Effector memory CD4-positive, alpha-beta T cell (primary cell): Measurements from ENCODE around the gene FAM32A.

Experiments used
- DNase-seq, 3 donors: peaks; one replicate each; pipeline ENCODE4 v3.0.0-alpha.2; 2020
- H3K27ac ChIP-seq: 2 replicates; pipeline ENCODE4 v1.7.0; 2013; ENCODE audit warnings: mild to moderate bottlenecking, low read length, moderate library complexity; ENCODE audit not compliant: insufficient read depth, poor library complexity, severe bottlenecking
- H3K27me3 ChIP-seq: replicated peaks from 2 replicates; pipeline ENCODE4 v1.7.0; 2013; ENCODE audit warnings: mild to moderate bottlenecking, low read length; ENCODE audit not compliant: insufficient read depth, control insufficient read depth, poor library complexity, severe bottlenecking
- H3K36me3 ChIP-seq: 2 replicates; pipeline ENCODE4 v1.7.0; 2013; ENCODE audit warnings: mild to moderate bottlenecking, low read length, moderate library complexity; ENCODE audit not compliant: control insufficient read depth, insufficient read depth
- H3K4me1 ChIP-seq: 2 replicates; pipeline ENCODE4 v1.7.0; 2013; ENCODE audit warnings: low read length, mild to moderate bottlenecking; ENCODE audit not compliant: control insufficient read depth, insufficient read depth, poor library complexity, severe bottlenecking
- H3K4me3 ChIP-seq: 2 replicates; pipeline ENCODE4 v1.7.0; 2013; ENCODE audit warnings: low read length, low read depth, mild to moderate bottlenecking; ENCODE audit not compliant: insufficient read depth, poor library complexity, severe bottlenecking
- H3K9me3 ChIP-seq: 2 replicates; pipeline ENCODE4 v1.7.0; 2013; ENCODE audit warnings: mild to moderate bottlenecking, low read length, moderate library complexity; ENCODE audit not compliant: control insufficient read depth

The FAM32A gene

GRCh38 chr19:16207490-16208025 is 22.3 kb downstream of the FAM32A start:
- H3K27ac ChIP-seq = no peak overlapping the region
- H3K27me3 ChIP-seq = no peaks in the 10 kb centered on the region
- H3K36me3 ChIP-seq = peaks cover 61% of the 10 kb centered on the region
- no peak for DNase-seq
- H3K4me1 ChIP-seq = peaks cover 2% of the 10 kb centered on the region
- H3K9me3 ChIP-seq = no peaks in the 10 kb centered on the region
- H3K4me3 ChIP-seq = no peak overlapping the region

GRCh38 chr19:16208064-16208759 is 23.0 kb downstream of the FAM32A start:
- Histone ChIP-seq H3K27me3 (no peaks in the 10 kb centered on the region), H3K9me3 (no peaks in the 10 kb centered on the region), H3K4me1 (peaks cover 2% of the 10 kb centered on the region), H3K27ac (no peak overlapping the region), H3K4me3 (no peak overlapping the region), H3K36me3 (peaks cover 54% of the 10 kb centered on the region)
- no peak for DNase-seq

- no peaks in the 10 kb centered on the region for H3K9me3 ChIP-seq
- peaks cover 46% of the 10 kb centered on the region for H3K36me3 ChIP-seq
- no peak overlapping the region for H3K27ac ChIP-seq
- H3K4me3 ChIP-seq = no peak overlapping the region
- DNase-seq = no peak
- peaks cover 2% of the 10 kb centered on the region for H3K4me1 ChIP-seq
- no peaks in the 10 kb centered on the region for H3K27me3 ChIP-seq
These were observed 23.8 kb downstream of the FAM32A start for GRCh38 chr19:16208847-16209665.

- Histone ChIP-seq H3K27ac (no peak overlapping the region), H3K4me1 (peaks cover 2% of the 10 kb centered on the region), H3K9me3 (no peaks in the 10 kb centered on the region), H3K4me3 (no peak overlapping the region), H3K27me3 (no peaks in the 10 kb centered on the region), H3K36me3 (peaks cover 39% of the 10 kb centered on the region)
- DNase-seq = no peak
These were observed 25.0 kb downstream of the FAM32A start for GRCh38 chr19:16210168-16210567.

- Histone ChIP-seq H3K27me3 (no peaks in the 10 kb centered on the region), H3K9me3 (no peaks in the 10 kb centered on the region), H3K4me3 (no peak overlapping the region), H3K4me1 (peaks cover 15% of the 10 kb centered on the region), H3K36me3 (peaks cover 37% of the 10 kb centered on the region), H3K27ac (no peak overlapping the region)
- DNase-seq = no peak
These were observed 27.9 kb downstream of the FAM32A start for GRCh38 chr19:16213076-16213475.

GRCh38 chr19:16216744-16217670 is 31.8 kb downstream of the FAM32A start:
- Histone ChIP-seq H3K4me1 (peaks cover 13% of the 10 kb centered on the region), H3K36me3 (peaks cover 33% of the 10 kb centered on the region), H3K9me3 (peaks cover 21% of the 10 kb centered on the region), H3K27ac (no peak overlapping the region), H3K4me3 (no peak overlapping the region), H3K27me3 (no peaks in the 10 kb centered on the region)
- DNase-seq = no peak

GRCh38 chr19:16217716-16218451 is 32.7 kb downstream of the FAM32A start:
- Histone ChIP-seq H3K9me3 (peaks cover 21% of the 10 kb centered on the region), H3K27ac (no peak overlapping the region), H3K36me3 (peaks cover 41% of the 10 kb centered on the region), H3K4me1 (peaks cover 13% of the 10 kb centered on the region), H3K27me3 (no peaks in the 10 kb centered on the region), H3K4me3 (no peak overlapping the region)
- DNase-seq = no peak

GRCh38 chr19:16218851-16219250 is 33.6 kb downstream of the FAM32A start:
- peaks cover 51% of the 10 kb centered on the region for H3K36me3 ChIP-seq
- H3K4me1 ChIP-seq = peaks cover 13% of the 10 kb centered on the region
- no peak for DNase-seq
- H3K4me3 ChIP-seq = no peak overlapping the region
- peaks cover 21% of the 10 kb centered on the region for H3K9me3 ChIP-seq
- no peaks in the 10 kb centered on the region for H3K27me3 ChIP-seq
- no peak overlapping the region for H3K27ac ChIP-seq

- no peak overlapping the region for H3K27ac ChIP-seq
- no peaks in the 10 kb centered on the region for H3K4me1 ChIP-seq
- peaks cover 21% of the 10 kb centered on the region for H3K9me3 ChIP-seq
- H3K36me3 ChIP-seq = peaks cover 82% of the 10 kb centered on the region
- H3K4me3 ChIP-seq = no peak overlapping the region
- H3K27me3 ChIP-seq = no peaks in the 10 kb centered on the region
- no peak for DNase-seq
These were observed 37.6 kb downstream of the FAM32A start for GRCh38 chr19:16222806-16223205.
